Erythroblast (primary cell): ENCODE results near the gene BMP6.

ENCODE experiments used
- DNase-seq, 2 experiments: peaks; one replicate each; lab custom pipeline; 2025; lab: John Stamatoyannopoulos, UW
- GATA1 ChIP-seq: IDR thresholded peaks from 2 replicates; pipeline ENCODE4 v1.6.1; 2011; ENCODE audit warnings: low read depth, mild to moderate bottlenecking, control low read depth, low read length, moderate library complexity
- POLR2A ChIP-seq: IDR thresholded peaks from 2 replicates; pipeline ENCODE4 v1.6.1; 2011; ENCODE audit warnings: mild to moderate bottlenecking, low read length

Gene BMP6

GRCh38 chr6:7697820-7698623, 27.9 kb upstream of the BMP6 start:
- TF ChIP-seq GATA1 (no peak), POLR2A (no peak)
- peak in 1 of 2 experiments; percentile 33 for DNase-seq

- DNase-seq, result peak; percentile 32 to 38
- no peak for TF ChIP-seq GATA1
- no peak for TF ChIP-seq POLR2A
Measured at GRCh38 chr6:7701212-7701834, 24.6 kb upstream of the BMP6 start.

GRCh38 chr6:7703148-7703680, 22.7 kb upstream of the BMP6 start:
- DNase-seq, result no peak
- TF ChIP-seq POLR2A (no peak), GATA1 (no peak)

- no peak for DNase-seq
- TF ChIP-seq POLR2A, result no peak
- TF ChIP-seq GATA1, result no peak
Measured at GRCh38 chr6:7705483-7705882, 20.4 kb upstream of the BMP6 start.

- DNase-seq, result no peak
- no peak for TF ChIP-seq GATA1
- no peak for TF ChIP-seq POLR2A
Measured at GRCh38 chr6:7706269-7706668, 19.6 kb upstream of the BMP6 start.

- DNase-seq, result no peak
- no peak for TF ChIP-seq GATA1
- no peak for TF ChIP-seq POLR2A
Measured at GRCh38 chr6:7707787-7708186, 18.1 kb upstream of the BMP6 start.

- TF ChIP-seq GATA1 (no peak), POLR2A (no peak)
- no peak for DNase-seq
Measured at GRCh38 chr6:7719364-7719850, 6.5 kb upstream of the BMP6 start.

- TF ChIP-seq POLR2A (no peak), GATA1 (no peak)
- DNase-seq, result no peak
Measured at GRCh38 chr6:7720346-7720745, 5.6 kb upstream of the BMP6 start.

- DNase-seq, result peak; percentile 27 to 38
- TF ChIP-seq GATA1 (no peak), POLR2A (no peak)
Measured at GRCh38 chr6:7721649-7722048, 4.2 kb upstream of the BMP6 start.

- TF ChIP-seq POLR2A (no peak), GATA1 (no peak)
- DNase-seq, result peak; percentile 75 to 83
Measured at GRCh38 chr6:7723041-7723447, 2.9 kb upstream of the BMP6 start.

- DNase-seq, result no peak
- TF ChIP-seq POLR2A (no peak), GATA1 (no peak)
Measured at GRCh38 chr6:7723554-7723953, 2.3 kb upstream of the BMP6 start.

GRCh38 chr6:7725412-7725811, 487 bp upstream of the BMP6 start:
- TF ChIP-seq POLR2A (no peak), GATA1 (no peak)

GRCh38 chr6:7726416-7727085, 652 bp downstream of the BMP6 start:
- TF ChIP-seq GATA1, result no peak
- TF ChIP-seq POLR2A, result no peak
- no peak for DNase-seq

More at GRCh38 chr6:7725412-7725811, 487 bp upstream of the BMP6 start:
- DNase-seq, result peak in 1 of 2 experiments; percentile 24

- TF ChIP-seq POLR2A (no peak), GATA1 (no peak)
- DNase-seq, result peak in 1 of 2 experiments; percentile 8
Measured at GRCh38 chr6:7727086-7727945, 1.4 kb downstream of the BMP6 start.
